Gastrocnemius medialis (tissue), 4 donors: Measurements from ENCODE around the gene GCK.

ENCODE experiments used
- POLR2A ChIP-seq, 2 donors: fragments of 450-650 bp; IDR thresholded peaks; one replicate each; pipeline ENCODE4 v1.6.1; 2017; ENCODE audit warnings: antibody characterized with exemption in 2 of 2, mild to moderate bottlenecking in 2 of 2, moderate library complexity in 2 of 2
- TF ChIP-seq, protein P1 (sequence below), 5 experiments: fragments of 450-650 bp in 3 of 5; fragments of 200-600 bp in 2 of 5; sonication (generic) in 2 of 5; IDR thresholded peaks in 4 of 5; conservative IDR thresholded peaks in 1 of 5; 1 replicate in 4 of 5; 2 replicates in 1 of 5; pipeline ENCODE4 v1.5.1; 2016 to 2019; ENCODE audit warnings: antibody characterized with exemption in 5 of 5, mild to moderate bottlenecking in 3 of 5, moderate library complexity in 3 of 5

DNA sequence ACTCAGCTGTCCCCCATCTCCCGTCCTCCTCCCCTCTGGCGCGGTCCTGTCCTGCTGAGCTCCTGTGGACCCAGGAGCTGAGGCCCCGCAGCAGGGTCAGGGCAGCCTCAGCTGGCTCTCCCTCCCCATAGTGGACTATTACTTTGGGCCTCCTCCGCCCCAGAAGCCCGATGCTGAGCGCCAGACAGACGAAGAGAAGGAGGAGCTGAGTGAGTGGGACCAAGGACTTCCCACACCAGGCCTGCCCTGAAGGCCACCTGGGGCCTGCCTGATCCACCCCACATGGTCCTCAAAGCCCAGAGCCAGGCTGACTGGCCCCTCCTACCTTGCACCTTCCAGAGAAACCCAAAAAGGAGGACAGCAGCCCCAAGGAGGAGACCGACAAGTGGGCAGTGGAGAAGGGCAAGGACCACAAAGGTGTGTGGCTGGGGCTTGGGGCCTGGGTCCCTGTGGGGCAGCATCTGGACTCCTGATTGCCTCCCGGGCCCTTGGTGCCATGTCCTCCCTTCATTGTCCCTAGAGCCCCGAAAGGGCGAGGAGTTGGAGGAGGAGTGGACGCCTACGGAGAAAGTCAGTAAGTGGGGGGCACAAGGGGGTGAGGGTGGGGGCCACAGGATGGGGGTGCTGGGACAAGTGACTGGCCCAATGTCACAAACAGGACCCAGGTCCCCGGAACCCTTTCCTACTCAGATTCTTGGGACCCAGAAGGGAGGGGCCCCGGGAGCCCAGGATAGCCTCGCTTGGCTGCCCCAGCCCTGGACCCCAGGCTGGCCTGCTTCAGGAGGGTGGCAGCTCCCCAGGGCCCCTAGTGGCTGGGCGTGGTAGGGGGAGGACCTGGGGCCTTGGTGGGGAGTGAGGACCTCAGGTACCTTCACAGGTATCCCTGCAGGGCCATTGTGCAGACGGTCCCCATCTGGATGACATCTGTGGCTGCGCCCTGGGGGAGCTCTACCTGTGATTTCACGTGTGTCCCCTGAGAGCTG lies 80.2 kb downstream of the GCK start:
- TF ChIP-seq, protein P1, sequence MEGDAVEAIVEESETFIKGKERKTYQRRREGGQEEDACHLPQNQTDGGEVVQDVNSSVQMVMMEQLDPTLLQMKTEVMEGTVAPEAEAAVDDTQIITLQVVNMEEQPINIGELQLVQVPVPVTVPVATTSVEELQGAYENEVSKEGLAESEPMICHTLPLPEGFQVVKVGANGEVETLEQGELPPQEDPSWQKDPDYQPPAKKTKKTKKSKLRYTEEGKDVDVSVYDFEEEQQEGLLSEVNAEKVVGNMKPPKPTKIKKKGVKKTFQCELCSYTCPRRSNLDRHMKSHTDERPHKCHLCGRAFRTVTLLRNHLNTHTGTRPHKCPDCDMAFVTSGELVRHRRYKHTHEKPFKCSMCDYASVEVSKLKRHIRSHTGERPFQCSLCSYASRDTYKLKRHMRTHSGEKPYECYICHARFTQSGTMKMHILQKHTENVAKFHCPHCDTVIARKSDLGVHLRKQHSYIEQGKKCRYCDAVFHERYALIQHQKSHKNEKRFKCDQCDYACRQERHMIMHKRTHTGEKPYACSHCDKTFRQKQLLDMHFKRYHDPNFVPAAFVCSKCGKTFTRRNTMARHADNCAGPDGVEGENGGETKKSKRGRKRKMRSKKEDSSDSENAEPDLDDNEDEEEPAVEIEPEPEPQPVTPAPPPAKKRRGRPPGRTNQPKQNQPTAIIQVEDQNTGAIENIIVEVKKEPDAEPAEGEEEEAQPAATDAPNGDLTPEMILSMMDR (IDR thresholded peaks at IDR 0.05 in 4 of 5, conservative IDR thresholded peaks at IDR 0.05 in 1 of 5) = no peak
- TF ChIP-seq POLR2A (IDR thresholded peaks at IDR 0.05) = no peak
